T-helper 1 cell treated with Interleukin-12 subunit alpha and Interleukin-12 subunit beta and Interleukin-4 antibody, amounts not matched to agents 30 μg/mL and 1 μg/mL, for 36 hours (primary cell): ENCODE results near the gene ART4.
A peak's percentile ranks its signal among the peaks of the same experiment; 100 is the strongest.

Experiments used
- H3K27ac Mint-ChIP-seq: one replicate; pipeline ENCODE4 v1.8.0; 2021; ENCODE audit warnings: mild to moderate bottlenecking, mixed read lengths
- H3K27me3 Mint-ChIP-seq: one replicate; pipeline ENCODE4 v1.8.0; 2021; ENCODE audit warnings: low read depth, mixed read lengths
- H3K36me3 Mint-ChIP-seq: one replicate; pipeline ENCODE4 v1.8.0; 2021; ENCODE audit warnings: low read depth, mixed read lengths
- H3K4me1 Mint-ChIP-seq: one replicate; pipeline ENCODE4 v1.8.0; 2021; ENCODE audit warnings: low read depth, mixed read lengths
- H3K4me3 Mint-ChIP-seq: one replicate; pipeline ENCODE4 v1.8.0; 2021; ENCODE audit warnings: mild to moderate bottlenecking, moderate library complexity, mixed read lengths
- H3K9me3 Mint-ChIP-seq: one replicate; pipeline ENCODE4 v1.8.0; 2021; ENCODE audit warnings: mixed read lengths

Gene ART4

DNA sequence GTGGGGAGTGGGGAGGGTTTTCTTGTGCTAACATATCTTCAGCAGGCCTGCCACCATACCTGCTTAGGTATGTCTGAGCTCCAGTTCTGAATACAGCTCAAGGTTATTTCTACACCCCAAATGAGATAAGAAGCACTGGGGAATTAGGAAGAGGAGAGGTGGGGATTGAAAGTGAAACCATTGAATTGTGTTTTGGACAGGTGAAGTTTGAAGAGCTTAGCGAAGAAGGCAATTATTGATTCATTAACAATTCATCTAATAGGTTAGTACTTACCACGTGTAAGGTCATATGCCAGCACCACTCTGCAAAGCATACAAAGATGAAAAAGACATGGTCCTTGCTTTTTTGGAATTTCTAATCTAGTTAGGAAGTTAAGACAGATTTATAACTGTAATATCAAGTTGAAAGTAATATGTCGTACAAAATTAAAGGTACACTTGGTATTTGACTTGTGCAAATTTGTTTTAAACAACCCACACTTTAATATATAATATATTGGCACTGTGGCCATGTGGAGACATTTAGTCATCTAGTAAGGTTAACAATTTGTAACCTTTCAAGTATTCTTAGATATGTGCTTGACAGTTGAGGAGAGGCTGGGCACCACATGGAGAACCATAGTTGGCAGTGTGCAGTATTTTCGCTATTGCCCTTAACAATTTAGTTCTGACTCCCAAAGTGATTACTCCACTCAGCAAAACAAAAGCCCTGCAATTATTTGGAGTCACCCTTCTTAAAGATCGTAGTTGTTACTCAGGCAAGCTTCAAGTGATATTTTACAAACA lies 33.0 kb downstream of the ART4 start:
- Mint-ChIP-seq H3K4me3 (no peak overlapping the region), H3K27ac (no peak overlapping the region), H3K27me3 (no peaks in the 10 kb centered on the region), H3K4me1 (peaks cover 15% of the 10 kb centered on the region), H3K9me3 (no peaks in the 10 kb centered on the region), H3K36me3 (no peaks in the 10 kb centered on the region)

- Mint-ChIP-seq H3K27me3 (no peaks in the 10 kb centered on the region), H3K4me1 (peaks cover 25% of the 10 kb centered on the region), H3K9me3 (no peaks in the 10 kb centered on the region), H3K4me3 (no peak overlapping the region), H3K36me3 (peaks cover 14% of the 10 kb centered on the region), H3K27ac (no peak overlapping the region)
Measured at GRCh38 chr12:14803830-14804160, 39.5 kb downstream of the ART4 start.

DNA sequence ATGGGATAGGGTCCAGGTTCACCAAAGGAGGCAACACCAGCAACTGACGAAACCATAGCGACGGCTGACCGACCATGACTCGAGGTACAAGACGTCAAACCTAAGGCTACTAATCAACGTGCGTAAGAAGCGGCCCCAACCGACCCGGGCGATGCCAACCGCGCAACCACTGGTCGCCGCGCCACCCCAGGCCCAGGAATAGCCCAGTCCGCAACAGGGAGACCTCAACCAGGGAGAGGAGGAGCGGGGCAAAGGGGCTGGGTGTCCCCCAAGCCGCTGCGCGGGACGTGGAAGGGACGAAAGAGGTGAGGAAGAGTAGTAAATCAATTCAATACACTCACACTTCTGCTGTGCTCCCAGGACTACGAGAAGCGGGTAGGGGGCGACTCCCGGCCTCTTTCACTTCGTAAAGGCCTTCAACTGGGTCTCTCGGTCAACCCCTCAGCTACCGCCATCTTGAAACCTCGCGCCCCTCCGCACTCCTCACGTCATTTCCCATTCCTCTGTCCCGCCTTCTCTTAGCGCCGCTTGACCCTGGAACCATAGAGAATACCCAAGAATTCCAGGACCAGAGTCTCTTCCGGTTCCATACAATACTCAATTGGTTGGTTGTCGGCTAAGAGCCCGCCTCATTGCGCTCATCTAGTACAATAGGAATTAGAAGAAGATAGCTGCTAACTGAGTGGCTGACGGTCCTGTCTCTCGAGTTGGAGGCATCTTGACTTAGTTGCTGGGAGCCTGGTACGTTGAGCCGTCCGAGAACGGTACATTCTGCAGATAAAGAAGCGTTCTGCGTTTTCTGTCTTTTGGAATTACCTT lies 40.1 kb downstream of the ART4 start, which contains the start of the genes C12orf60 and WBP11:
Gene C12orf60 (plus strand): TSS at position 660 of the 819 bp plus-strand sequence. CDS start 19,266 bp downstream, outside the sequence.
Gene WBP11 (minus strand): TSS at position 468 of the 819 bp plus-strand sequence. CDS start 2,095 bp downstream, outside the sequence.
- Mint-ChIP-seq H3K4me3 (no peak within 1 kb of the TSS), H3K4me1 (peaks cover 25% of the 10 kb centered on the region), H3K9me3 (no peaks in the 10 kb centered on the region), H3K27me3 (no peaks in the 10 kb centered on the region), H3K36me3 (peaks cover 14% of the 10 kb centered on the region), H3K27ac (no peak within 1 kb of the TSS)

GRCh38 chr12:14802721-14803010 lies 40.7 kb downstream of the ART4 start:
- Mint-ChIP-seq H3K4me3 (no peak overlapping the region), H3K36me3 (peaks cover 14% of the 10 kb centered on the region)

GRCh38 chr12:14802247-14802646 lies 41.1 kb downstream of the ART4 start:
- H3K4me3 Mint-ChIP-seq: no peak overlapping the region
- H3K4me1 Mint-ChIP-seq: peaks cover 29% of the 10 kb centered on the region
- no peaks in the 10 kb centered on the region for H3K27me3 Mint-ChIP-seq
- H3K27ac Mint-ChIP-seq: no peak overlapping the region
- peaks cover 19% of the 10 kb centered on the region for H3K36me3 Mint-ChIP-seq
- H3K9me3 Mint-ChIP-seq: no peaks in the 10 kb centered on the region

More at GRCh38 chr12:14802721-14803010, 40.7 kb downstream of the ART4 start:
- no peaks in the 10 kb centered on the region for H3K27me3 Mint-ChIP-seq
- no peak overlapping the region for H3K27ac Mint-ChIP-seq
- peaks cover 26% of the 10 kb centered on the region for H3K4me1 Mint-ChIP-seq
- H3K9me3 Mint-ChIP-seq: no peaks in the 10 kb centered on the region

- Mint-ChIP-seq H3K4me1 (peaks cover 7% of the 10 kb centered on the region), H3K27me3 (no peaks in the 10 kb centered on the region), H3K9me3 (no peaks in the 10 kb centered on the region), H3K4me3 (no peak overlapping the region), H3K27ac (no peak overlapping the region), H3K36me3 (peaks cover 56% of the 10 kb centered on the region)
Measured at GRCh38 chr12:14795028-14795448, 48.3 kb downstream of the ART4 start.

DNA sequence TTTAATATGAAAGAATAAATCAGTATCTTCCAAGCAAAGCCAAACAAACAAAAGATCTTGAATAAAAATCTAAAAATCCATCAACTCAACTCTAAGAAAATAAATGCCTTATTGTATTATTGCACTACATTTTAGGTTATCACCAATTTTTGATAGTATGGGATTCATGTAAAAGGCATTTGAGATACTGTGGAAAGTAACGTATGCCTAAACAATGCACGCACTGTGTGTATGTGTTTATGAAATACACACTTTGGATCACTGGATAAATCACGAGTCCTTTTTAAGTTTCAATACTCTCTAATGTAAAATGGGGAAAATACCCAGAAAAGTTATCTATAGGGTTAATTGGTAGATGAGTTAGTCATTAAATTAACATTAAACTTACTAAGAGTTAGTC lies 57.8 kb downstream of the ART4 start:
- Mint-ChIP-seq H3K4me3 (no peak overlapping the region), H3K36me3 (peaks cover 51% of the 10 kb centered on the region), H3K27ac (no peak overlapping the region), H3K9me3 (no peaks in the 10 kb centered on the region), H3K4me1 (peaks cover 4% of the 10 kb centered on the region), H3K27me3 (no peaks in the 10 kb centered on the region)

GRCh38 chr12:14784471-14784870 lies 58.9 kb downstream of the ART4 start:
- no peaks in the 10 kb centered on the region for H3K27me3 Mint-ChIP-seq
- H3K9me3 Mint-ChIP-seq: no peaks in the 10 kb centered on the region
- peaks cover 8% of the 10 kb centered on the region for H3K4me1 Mint-ChIP-seq
- H3K36me3 Mint-ChIP-seq: peaks cover 41% of the 10 kb centered on the region
- no peak overlapping the region for H3K27ac Mint-ChIP-seq
- no peak overlapping the region for H3K4me3 Mint-ChIP-seq

DNA sequence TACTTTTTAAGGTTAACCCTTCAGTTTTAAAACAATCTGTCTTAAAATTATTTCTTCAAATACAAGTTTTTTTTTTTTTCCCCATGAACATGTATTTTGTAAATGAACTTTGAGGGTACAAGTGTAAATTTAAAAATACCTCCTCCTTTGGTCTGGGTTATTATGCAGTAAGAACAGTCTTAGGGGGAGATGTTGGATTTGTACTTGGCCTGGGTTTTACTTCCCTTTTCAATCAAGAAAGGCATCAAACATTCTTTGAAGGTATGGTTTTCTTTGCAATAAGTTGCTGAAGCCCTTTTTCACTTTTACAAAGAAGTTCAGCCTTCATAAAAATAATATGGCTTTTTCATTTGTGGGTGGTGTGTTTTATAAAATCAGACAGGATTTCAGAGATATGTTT lies 60.6 kb downstream of the ART4 start:
- Mint-ChIP-seq H3K4me1 (peaks cover 9% of the 10 kb centered on the region), H3K9me3 (no peaks in the 10 kb centered on the region), H3K27me3 (no peaks in the 10 kb centered on the region), H3K4me3 (no peak overlapping the region), H3K36me3 (peaks cover 29% of the 10 kb centered on the region), H3K27ac (no peak overlapping the region)

- Mint-ChIP-seq H3K4me1 (peaks cover 14% of the 10 kb centered on the region), H3K27me3 (no peaks in the 10 kb centered on the region), H3K36me3 (peaks cover 19% of the 10 kb centered on the region), H3K9me3 (no peaks in the 10 kb centered on the region), H3K27ac (no peak overlapping the region), H3K4me3 (no peak overlapping the region)
Measured at GRCh38 chr12:14781563-14781962, 61.8 kb downstream of the ART4 start.

DNA sequence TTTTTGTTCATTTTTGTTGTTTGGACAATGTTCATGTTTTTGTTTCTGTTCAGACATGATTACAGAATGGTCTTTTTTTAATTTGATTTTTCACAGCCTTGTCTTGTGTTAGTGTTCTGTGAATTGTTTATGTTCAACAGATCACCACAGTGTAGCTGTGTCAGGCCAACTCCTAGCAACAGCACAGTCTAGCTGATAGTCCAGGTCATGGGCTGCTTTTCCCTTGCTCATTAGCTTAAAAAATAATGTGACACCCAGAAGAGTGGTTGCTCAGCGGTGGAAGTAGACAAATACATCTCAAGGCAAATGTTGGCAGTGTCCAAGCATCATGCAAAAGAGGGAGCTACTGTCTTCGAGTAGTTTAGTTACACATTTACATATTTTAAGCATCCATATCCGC lies 62.5 kb downstream of the ART4 start:
- H3K36me3 Mint-ChIP-seq: peaks cover 17% of the 10 kb centered on the region
- no peaks in the 10 kb centered on the region for H3K27me3 Mint-ChIP-seq
- H3K27ac Mint-ChIP-seq: no peak overlapping the region
- no peak overlapping the region for H3K4me3 Mint-ChIP-seq
- no peaks in the 10 kb centered on the region for H3K9me3 Mint-ChIP-seq
- peaks cover 21% of the 10 kb centered on the region for H3K4me1 Mint-ChIP-seq

DNA sequence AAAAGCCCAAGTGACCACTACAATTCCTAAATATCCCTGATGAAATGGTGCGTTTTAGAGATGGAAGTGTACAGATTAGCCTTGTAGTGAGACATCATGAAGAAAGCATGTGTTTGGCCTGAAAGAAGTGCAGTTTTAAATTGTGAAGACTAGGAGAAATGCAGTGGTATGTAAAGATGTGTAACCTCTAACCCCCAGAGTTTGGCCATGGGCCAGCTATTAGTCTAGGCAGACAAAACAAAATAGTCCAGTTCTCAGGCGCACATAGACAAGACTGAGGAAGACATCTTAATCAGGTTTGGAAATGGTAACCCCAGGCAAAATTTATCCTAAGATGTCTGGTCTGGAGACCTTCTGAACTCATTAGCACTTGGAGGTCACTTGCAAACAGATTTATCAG lies 63.5 kb downstream of the ART4 start:
- H3K4me1 Mint-ChIP-seq: peaks cover 28% of the 10 kb centered on the region
- no peaks in the 10 kb centered on the region for H3K9me3 Mint-ChIP-seq
- no peak overlapping the region for H3K27ac Mint-ChIP-seq
- H3K36me3 Mint-ChIP-seq: peaks cover 12% of the 10 kb centered on the region
- no peak overlapping the region for H3K4me3 Mint-ChIP-seq
- H3K27me3 Mint-ChIP-seq: no peaks in the 10 kb centered on the region

DNA sequence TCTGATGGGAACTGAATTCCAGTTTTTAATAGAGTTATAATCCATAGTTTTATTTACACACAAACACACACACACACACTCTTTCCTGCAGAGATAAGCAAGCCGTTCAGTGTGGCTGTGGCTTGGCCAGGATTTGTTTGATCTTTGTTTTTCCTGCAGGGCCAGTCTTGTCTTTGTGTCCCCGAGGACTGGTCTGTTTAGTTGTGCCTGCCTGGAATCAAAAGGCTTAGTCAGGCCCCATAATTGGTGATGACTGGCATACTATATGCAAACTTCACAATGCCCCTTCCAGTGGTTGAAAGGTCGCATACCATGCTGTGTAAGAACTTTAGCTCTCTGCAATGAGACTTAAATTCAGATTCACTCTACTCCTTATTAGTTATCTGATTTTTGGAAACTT lies 66.1 kb downstream of the ART4 start:
- H3K27me3 Mint-ChIP-seq: no peaks in the 10 kb centered on the region
- no peak overlapping the region for H3K27ac Mint-ChIP-seq
- peaks cover 10% of the 10 kb centered on the region for H3K36me3 Mint-ChIP-seq
- H3K4me1 Mint-ChIP-seq: peaks cover 42% of the 10 kb centered on the region
- H3K4me3 Mint-ChIP-seq: no peak overlapping the region
- H3K9me3 Mint-ChIP-seq: no peaks in the 10 kb centered on the region

DNA sequence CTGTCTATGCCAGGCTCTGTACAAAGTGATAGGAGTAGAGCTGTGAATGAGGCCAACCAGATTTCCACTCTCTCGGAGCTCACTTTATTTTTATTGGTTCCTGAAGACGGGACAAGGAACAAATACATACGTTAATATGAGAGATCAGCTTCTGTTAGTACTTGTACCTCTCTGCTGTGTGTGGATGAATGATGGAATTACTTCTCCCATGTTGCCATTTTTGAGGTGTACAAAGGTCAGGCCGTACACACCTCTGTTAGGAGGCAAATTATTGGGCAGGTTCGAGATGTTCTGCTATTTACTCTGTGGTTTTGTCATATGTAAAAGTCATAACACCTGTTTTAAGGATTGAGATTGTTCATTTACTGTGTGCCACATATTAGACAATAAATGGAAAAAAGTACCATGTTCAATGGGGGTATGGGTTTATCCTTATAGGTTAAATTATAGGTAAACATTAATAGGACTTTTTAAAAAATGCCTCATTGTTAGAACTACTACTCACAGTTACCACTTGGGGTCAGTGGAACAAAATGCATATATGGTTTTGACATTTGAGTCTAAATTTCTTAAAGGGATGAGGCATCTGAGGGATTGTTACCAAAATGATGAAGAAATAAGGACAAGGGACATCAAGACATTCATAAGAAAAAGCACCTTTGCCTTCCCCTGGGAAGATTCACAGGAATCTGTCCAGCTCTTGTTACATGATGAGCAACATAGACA lies 66.9 kb downstream of the ART4 start:
- H3K4me3 Mint-ChIP-seq: peak overlapping the region; percentile 98

More for the DNA sequence above, 66.9 kb downstream of the ART4 start:
- peaks cover 49% of the 10 kb centered on the region for H3K4me1 Mint-ChIP-seq
- peak overlapping the region; percentile 99 for H3K27ac Mint-ChIP-seq
- peaks cover 10% of the 10 kb centered on the region for H3K36me3 Mint-ChIP-seq
- no peaks in the 10 kb centered on the region for H3K27me3 Mint-ChIP-seq
- no peaks in the 10 kb centered on the region for H3K9me3 Mint-ChIP-seq
